Measurements from ENCODE around the gene PRSS16. TPM values are rescaled to one million over a fixed set of nuclear protein-coding genes. Genes with fewer than 3 reads are reported as not detected.

Gene PRSS16
- total RNA-seq, 2 experiments from 2014 or later, result 2.3 to 2.4 TPM

- intact Hi-C loops (cut with micrococcal nuclease), result no loop called here
- H3K27me3 Mint-ChIP-seq, result peaks cover 82% of the 10 kb centered on the region
- peaks cover 13% of the 10 kb centered on the region for H3K4me1 Mint-ChIP-seq (ENCODE audit: low read depth)
- no peak for DNase-seq
- H3K9me3 Mint-ChIP-seq, result peaks cover 22% of the 10 kb centered on the region
- ChIA-PET CTCF (no interaction called here), POLR2A (no interaction called here)
- H3K36me3 Mint-ChIP-seq, result peaks cover 38% of the 10 kb centered on the region
- H3K4me3 Mint-ChIP-seq, result no peak overlapping the region
- no peak overlapping the region for H3K27ac Mint-ChIP-seq
Observed at GRCh38 chr6:27290850-27291208, 43.3 kb downstream of the PRSS16 start.

GRCh38 chr6:27293436-27294098 lies 46.1 kb downstream of the PRSS16 start:
- ChIA-PET POLR2A (no interaction called here), CTCF (no interaction called here)
- H3K36me3 Mint-ChIP-seq, result peaks cover 38% of the 10 kb centered on the region
- H3K4me1 Mint-ChIP-seq (ENCODE audit: low read depth), result peaks cover 8% of the 10 kb centered on the region
- peaks cover 31% of the 10 kb centered on the region for H3K9me3 Mint-ChIP-seq
- no peak overlapping the region for H3K27ac Mint-ChIP-seq
- H3K27me3 Mint-ChIP-seq, result peaks cover 82% of the 10 kb centered on the region
- DNase-seq, result no peak
- no peak overlapping the region for H3K4me3 Mint-ChIP-seq
- intact Hi-C loops (cut with micrococcal nuclease), result no loop called here

DNA sequence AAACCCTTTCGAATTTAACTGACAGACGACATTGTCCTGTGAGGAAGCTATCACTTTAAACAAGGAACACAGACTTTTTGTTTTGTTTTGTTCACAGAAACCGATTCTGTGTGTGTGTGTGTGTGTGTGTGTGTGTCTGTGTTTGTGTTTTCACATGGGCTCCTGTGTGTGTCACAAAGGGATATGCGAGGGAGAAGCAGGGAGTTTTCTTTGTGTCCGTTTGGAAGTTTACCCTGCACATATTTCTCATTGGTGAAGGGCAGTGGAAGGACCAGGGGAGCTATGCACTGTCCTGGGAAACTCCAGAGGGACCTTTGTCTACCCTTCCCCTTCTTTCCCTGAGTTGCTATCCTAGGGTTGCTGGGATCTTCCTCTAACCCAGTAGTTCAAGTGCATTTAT lies 46.9 kb downstream of the PRSS16 start:
- Mint-ChIP-seq H3K27me3 (peaks cover 77% of the 10 kb centered on the region), H3K4me1 (ENCODE audit: low read depth) (peaks cover 8% of the 10 kb centered on the region), H3K4me3 (no peak overlapping the region), H3K9me3 (peaks cover 31% of the 10 kb centered on the region), H3K27ac (no peak overlapping the region), H3K36me3 (peaks cover 38% of the 10 kb centered on the region)
- DNase-seq, result no peak
- ChIA-PET CTCF (no interaction called here), POLR2A (no interaction called here)
- intact Hi-C loops (cut with micrococcal nuclease), result no loop called here

DNA sequence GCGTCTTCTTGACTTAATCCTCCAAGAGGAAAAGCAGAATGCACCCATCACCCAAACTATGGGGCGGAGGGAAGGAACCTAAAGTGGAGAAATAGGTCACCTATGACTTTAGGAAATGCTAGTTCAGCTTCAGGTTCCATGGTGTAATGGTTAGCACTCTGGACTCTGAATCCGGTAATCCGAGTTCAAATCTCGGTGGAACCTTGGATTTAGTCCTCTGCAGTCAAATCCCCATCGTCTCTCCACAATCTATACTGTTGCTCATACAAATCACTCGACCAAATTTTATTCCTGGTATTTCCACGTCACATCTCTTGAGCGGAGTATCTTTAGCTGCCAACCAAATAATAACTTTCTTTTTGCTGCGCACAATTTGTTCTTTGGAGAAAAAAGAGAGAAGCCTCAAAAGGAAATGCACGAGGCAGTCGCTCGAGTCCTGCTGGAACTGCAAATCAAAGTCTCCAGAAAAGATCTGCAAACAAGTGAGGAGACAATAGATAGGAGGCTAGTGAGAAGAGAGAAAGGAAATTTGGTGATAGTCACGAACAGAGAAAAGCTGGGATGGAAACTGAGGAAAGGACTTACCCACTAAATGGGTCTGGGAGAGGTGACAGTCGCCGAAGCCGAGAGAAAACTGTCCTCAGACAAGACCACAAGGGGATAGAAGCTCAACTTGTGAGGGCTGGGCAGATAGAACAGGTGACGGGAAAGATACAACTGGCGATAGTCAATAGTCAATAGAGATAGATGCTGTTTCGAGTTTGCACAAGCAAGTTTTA lies 48.0 kb downstream of the PRSS16 start:
- H3K27ac Mint-ChIP-seq, result peak overlapping the region; percentile 9
- peaks cover 27% of the 10 kb centered on the region for H3K9me3 Mint-ChIP-seq

GRCh38 chr6:27296106-27296783 lies 48.7 kb downstream of the PRSS16 start:
- intact Hi-C loops (cut with micrococcal nuclease), result loop anchor here (5.0 kb wide), 2 partner anchors 256 to 376 kb away; no protein-coding TSS in a partner anchor
- no peak for DNase-seq
- Mint-ChIP-seq H3K4me3 (no peak overlapping the region), H3K9me3 (peaks cover 20% of the 10 kb centered on the region), H3K27me3 (peaks cover 71% of the 10 kb centered on the region), H3K36me3 (peaks cover 26% of the 10 kb centered on the region), H3K4me1 (ENCODE audit: low read depth) (peaks cover 5% of the 10 kb centered on the region), H3K27ac (no peak overlapping the region)
- CTCF ChIA-PET, result interaction anchor here (0.9 to 1.5 kb wide), 2 partner anchors 16 to 313 kb away, joined by 3 read pairs; no protein-coding TSS in a partner anchor
- POLR2A ChIA-PET, result no interaction called here

More for the DNA sequence above, 48.0 kb downstream of the PRSS16 start:
- CTCF ChIA-PET, result interaction anchor here (0.8 to 1.5 kb wide), 2 partner anchors 314 to 458 kb away, joined by 3 to 4 read pairs; no protein-coding TSS in a partner anchor
- Mint-ChIP-seq H3K4me1 (ENCODE audit: low read depth) (peaks cover 5% of the 10 kb centered on the region), H3K36me3 (peaks cover 32% of the 10 kb centered on the region), H3K27me3 (peaks cover 75% of the 10 kb centered on the region), H3K4me3 (peak overlapping the region; percentile 1)
- POLR2A ChIA-PET, result no interaction called here
- no peak for DNase-seq
- intact Hi-C loops (cut with micrococcal nuclease), result loop anchor here (5.0 kb wide), 2 partner anchors 257 to 377 kb away; no protein-coding TSS in a partner anchor

- peak overlapping the region; percentile 30 for H3K4me3 Mint-ChIP-seq
- ChIA-PET POLR2A (no interaction called here), CTCF (no interaction called here)
Observed at GRCh38 chr6:27297484-27297856, 50.0 kb downstream of the PRSS16 start.

DNA sequence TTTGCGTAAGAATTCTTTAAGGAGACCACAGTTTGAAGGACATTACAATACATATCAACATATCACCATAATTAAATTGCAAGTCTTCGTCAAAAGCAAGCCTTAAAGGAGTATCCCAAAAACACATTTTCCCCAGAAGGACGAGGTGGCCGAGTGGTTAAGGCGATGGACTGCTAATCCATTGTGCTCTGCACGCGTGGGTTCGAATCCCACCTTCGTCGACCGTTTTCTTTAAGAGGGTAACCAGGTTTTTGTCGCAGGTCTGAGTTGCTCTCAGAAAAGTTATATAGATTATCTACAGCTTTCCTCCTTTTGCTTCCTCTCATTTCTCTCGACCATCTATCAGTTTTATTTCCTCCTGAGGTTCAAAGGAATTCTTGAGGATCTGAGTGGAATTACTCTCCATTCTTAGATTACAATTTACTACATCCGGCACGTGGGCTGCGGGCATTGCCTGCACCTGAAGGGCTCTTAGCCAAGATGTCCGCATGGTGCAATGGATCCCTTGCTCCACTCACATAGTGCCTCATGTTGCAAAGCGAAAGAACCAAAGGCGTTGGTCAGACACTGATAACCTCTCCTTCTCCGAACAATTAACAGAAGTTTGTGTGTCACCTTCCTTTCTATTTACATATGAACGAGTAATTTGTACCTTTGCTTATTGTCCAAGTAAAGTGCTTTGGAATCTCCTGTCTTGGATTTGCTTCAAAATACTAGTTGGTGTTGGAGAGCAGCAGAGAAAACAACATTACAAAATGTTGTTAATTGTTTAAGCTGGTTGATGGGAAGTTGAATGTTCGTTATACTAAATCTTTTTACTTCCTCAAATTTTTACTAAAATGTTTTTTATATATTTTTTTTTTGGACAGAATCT lies 50.6 kb downstream of the PRSS16 start:
- Mint-ChIP-seq H3K4me1 (ENCODE audit: low read depth) (peaks cover 5% of the 10 kb centered on the region), H3K27ac (peak overlapping the region; percentile 40), H3K36me3 (peaks cover 23% of the 10 kb centered on the region), H3K4me3 (peak overlapping the region; percentile 30), H3K27me3 (peaks cover 72% of the 10 kb centered on the region), H3K9me3 (peaks cover 14% of the 10 kb centered on the region)
- intact Hi-C loops (cut with micrococcal nuclease), result loop anchor here (5.0 kb wide), 2 partner anchors 254 to 374 kb away; no protein-coding TSS in a partner anchor
- DNase-seq, result no peak
- ChIA-PET CTCF (no interaction called here), POLR2A (no interaction called here)

More at GRCh38 chr6:27297484-27297856, 50.0 kb downstream of the PRSS16 start:
- H3K27me3 Mint-ChIP-seq, result peaks cover 69% of the 10 kb centered on the region
- DNase-seq, result no peak
- H3K4me1 Mint-ChIP-seq (ENCODE audit: low read depth), result peaks cover 5% of the 10 kb centered on the region
- intact Hi-C loops (cut with micrococcal nuclease), result loop anchor here (5.0 kb wide), 2 partner anchors 255 to 375 kb away; no protein-coding TSS in a partner anchor
- peaks cover 14% of the 10 kb centered on the region for H3K9me3 Mint-ChIP-seq
- H3K27ac Mint-ChIP-seq, result peak overlapping the region; percentile 40
- peaks cover 22% of the 10 kb centered on the region for H3K36me3 Mint-ChIP-seq

GRCh38 chr6:27303613-27304272 lies 56.2 kb downstream of the PRSS16 start:
- POLR2A ChIA-PET, result interaction anchor here (0.6 kb wide), 1 partner anchor 1476 kb away, joined by 4 read pairs; no protein-coding TSS in a partner anchor
- intact Hi-C loops (cut with micrococcal nuclease), result no loop called here
- H3K36me3 Mint-ChIP-seq, result peaks cover 4% of the 10 kb centered on the region

More at GRCh38 chr6:27303613-27304272, 56.2 kb downstream of the PRSS16 start:
- Mint-ChIP-seq H3K27me3 (peaks cover 49% of the 10 kb centered on the region), H3K9me3 (peaks cover 3% of the 10 kb centered on the region), H3K4me1 (ENCODE audit: low read depth) (no peaks in the 10 kb centered on the region), H3K4me3 (no peak overlapping the region), H3K27ac (no peak overlapping the region)
- CTCF ChIA-PET, result interaction anchor here (0.6 to 1.7 kb wide), 3 partner anchors 9 to 306 kb away, joined by 3 to 9 read pairs (median 4); partner anchors contain the start of gene POM121L2
- no peak for DNase-seq

Other genes with a start within 250 kb of the PRSS16 start
- not detected for gene POM121L2, start 64.6 kb downstream of the PRSS16 start, total RNA-seq
- 1 to 10 TPM; 2.8 to 3.2 TPM for gene ZNF391, start 141.1 kb downstream of the PRSS16 start, total RNA-seq
- gene ZNF184, start 225.4 kb downstream of the PRSS16 start, total RNA-seq, result 10 to 100 TPM; 12.2 to 12.7 TPM